Heart left ventricle (tissue), 13 donors: Measurements from ENCODE around the gene FAP.

Experiments used
- CTCF ChIP-seq, 12 donors: fragments of 200-600 bp; sonication (generic) in 4 of 12; IDR thresholded peaks; one replicate each; pipeline versions ENCODE4 v1.5.0 to v1.8.0; 2018 to 2022; ENCODE audit warnings: antibody characterized with exemption in 12 of 12, mild to moderate bottlenecking in 5 of 12
- POLR2A ChIP-seq, 2 donors: fragments of 450-650 bp; IDR thresholded peaks; one replicate each; pipeline ENCODE4 v1.6.1; 2017; ENCODE audit warnings: antibody characterized with exemption in 2 of 2, mild to moderate bottlenecking in 2 of 2, moderate library complexity in 2 of 2
- donor health status: ischemic (EF 13 %, LVEDD 7.1; RV severe dilation, severe dysfunction).
- donor health status: DM: no; HTN: yes; CAD: no.
- donor health status: DM: no; HTN: no; CAD: no.
- donor health status: ischemic (EF 25% LVEDD 6.9; RV normal size, moderate dysfunction).
- donor health status: ischemic (EF 25% LVEDD 5.7; RV mildly dilated, moderate dysfunction).
- donor health status: ischemic (EF 35%, LVEDD 5.7; RV mildly dilated, moderate dysfunction).
- donor health status: nonischemic (EF 11% LVEDD 7.7; RV severe dilation, severe dysfunction).
- donor health status: DM: yes; HTN: yes; CAD: no.
- donor health status: PGD.
- donor health status: ischemic (EF 29% LVEDD 5.4; RV normal size, mild dysfunction).
- donor health status: nonischemic (EF 23%, LVEDD 6.1; RV moderate dilation, normal function).

DNA sequence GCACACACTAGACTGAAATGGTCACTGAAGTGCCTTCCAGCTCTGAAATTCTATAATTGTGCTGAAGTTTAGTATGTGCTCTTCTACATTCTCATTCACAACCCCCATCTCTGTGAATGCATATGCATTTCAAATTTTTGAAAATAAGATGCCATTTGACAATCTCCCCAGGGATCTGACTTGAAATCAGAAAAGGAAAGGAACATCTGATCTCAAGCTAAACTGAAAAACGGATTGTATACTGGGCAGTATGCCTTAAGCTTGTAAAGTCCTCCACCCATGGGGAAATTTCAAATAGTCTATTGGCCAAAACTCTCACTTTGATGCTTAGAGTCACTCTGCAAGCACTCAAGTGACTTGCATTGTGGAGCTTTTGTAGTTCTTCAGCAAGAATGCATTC lies 22.9 kb downstream of the FAP start:
- TF ChIP-seq CTCF (IDR thresholded peaks at IDR 0.05) (no peak), POLR2A (IDR thresholded peaks at IDR 0.05) (no peak)
